ENCODE results near the gene TRIM33.
"Not testable (repeated sequence)": the region's sequence is repeated elsewhere in the genome, so short reads cannot be mapped to it uniquely, and the experiment has no call there.

Gene TRIM33

DNA sequence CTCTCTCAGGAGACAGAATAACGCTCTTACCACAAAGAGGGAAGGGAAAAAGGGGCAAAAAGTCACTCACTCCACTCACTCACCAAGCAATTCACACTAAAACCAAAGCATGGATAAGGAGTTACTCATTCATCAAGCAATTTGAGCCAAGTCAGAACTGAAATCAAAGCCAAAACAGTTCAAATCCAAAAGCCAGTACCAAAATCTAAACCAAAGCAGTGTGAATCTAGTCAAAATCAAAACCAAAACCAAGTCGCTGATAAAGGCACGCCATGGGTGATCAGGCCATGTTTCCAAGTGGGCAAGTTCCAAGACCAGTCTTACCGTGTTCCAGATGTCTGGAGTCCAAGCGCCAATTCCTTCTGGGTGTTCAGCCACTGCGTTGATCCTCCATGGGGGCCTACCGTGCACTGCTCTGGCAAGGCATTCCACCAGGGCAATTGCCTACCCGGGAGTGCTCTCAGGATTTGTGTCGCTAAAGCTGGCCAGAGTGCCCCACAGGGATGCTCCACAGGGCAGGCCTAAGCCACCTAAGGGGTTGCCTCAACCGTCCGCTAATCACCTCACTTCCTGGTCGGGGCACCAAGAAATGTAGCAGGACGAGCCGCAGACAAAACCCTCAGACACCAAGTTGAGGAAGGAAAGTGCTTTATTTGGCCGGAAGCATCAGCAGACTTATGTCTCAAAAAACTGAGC, 142.3 kb downstream of the TRIM33 start:
- H3K4me1 ChIP-seq (ENCODE audit: control insufficient read depth in 1 of 2, insufficient read depth in 2 of 2, low read length in 2 of 2) = no peaks in the 10 kb centered on the region
- no peak overlapping the region for H3K4me3 ChIP-seq (ENCODE audit: low read depth in 1 of 2, low read length in 2 of 2)
- H3K9me3 ChIP-seq (ENCODE audit: control insufficient read depth in 1 of 2, low read length in 2 of 2) = peaks cover 6 to 10% of the 10 kb centered on the region in 2 donors
- H3K9ac ChIP-seq (ENCODE audit: low read depth in 1 of 2, low read length in 2 of 2) = no peak overlapping the region
- no peaks in the 10 kb centered on the region for H3K27me3 ChIP-seq (ENCODE audit: control insufficient read depth in 1 of 2, insufficient read depth in 2 of 2, low read length in 2 of 2)
- no peak overlapping the region for H3K27ac ChIP-seq (ENCODE audit: low read depth, low read length)
- H3K36me3 ChIP-seq (ENCODE audit: control insufficient read depth in 1 of 2, insufficient read depth in 2 of 2, low read length in 2 of 2) = no peaks in the 10 kb centered on the region

DNA sequence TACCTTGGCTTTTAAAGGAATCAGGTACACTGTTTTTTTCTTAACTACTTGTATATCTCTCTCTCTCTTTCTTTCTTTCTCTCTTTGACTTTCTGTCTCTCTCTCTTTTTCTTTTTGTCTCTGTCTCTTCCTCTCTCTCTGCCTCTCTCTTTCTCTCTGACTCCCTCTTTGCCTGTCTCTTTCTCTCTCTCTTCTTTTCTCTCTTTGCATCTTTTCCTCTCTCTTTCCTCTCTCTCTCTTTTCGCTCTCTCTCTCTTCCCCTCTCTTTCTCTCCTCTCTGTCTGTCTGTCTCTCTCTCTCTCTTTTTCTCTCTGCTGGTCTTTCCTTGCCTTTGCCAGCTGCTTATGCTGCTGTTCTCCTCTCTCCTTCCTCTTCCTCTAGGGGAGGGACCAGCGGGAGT, 143.2 kb downstream of the TRIM33 start:
- no peaks in the 10 kb centered on the region for H3K4me1 ChIP-seq (ENCODE audit: control insufficient read depth in 1 of 2, insufficient read depth in 2 of 2, low read length in 2 of 2)
- H3K36me3 ChIP-seq (ENCODE audit: control insufficient read depth in 1 of 2, insufficient read depth in 2 of 2, low read length in 2 of 2) = no peaks in the 10 kb centered on the region
- H3K9me3 ChIP-seq (ENCODE audit: control insufficient read depth in 1 of 2, low read length in 2 of 2) = peaks cover 15 to 17% of the 10 kb centered on the region in 2 donors
- H3K9ac ChIP-seq (ENCODE audit: low read depth in 1 of 2, low read length in 2 of 2) = no peak overlapping the region
- no peaks in the 10 kb centered on the region for H3K27me3 ChIP-seq (ENCODE audit: control insufficient read depth in 1 of 2, insufficient read depth in 2 of 2, low read length in 2 of 2)
- no peak overlapping the region for H3K4me3 ChIP-seq (ENCODE audit: low read depth in 1 of 2, low read length in 2 of 2)
- no peak overlapping the region for H3K27ac ChIP-seq (ENCODE audit: low read depth, low read length)

DNA sequence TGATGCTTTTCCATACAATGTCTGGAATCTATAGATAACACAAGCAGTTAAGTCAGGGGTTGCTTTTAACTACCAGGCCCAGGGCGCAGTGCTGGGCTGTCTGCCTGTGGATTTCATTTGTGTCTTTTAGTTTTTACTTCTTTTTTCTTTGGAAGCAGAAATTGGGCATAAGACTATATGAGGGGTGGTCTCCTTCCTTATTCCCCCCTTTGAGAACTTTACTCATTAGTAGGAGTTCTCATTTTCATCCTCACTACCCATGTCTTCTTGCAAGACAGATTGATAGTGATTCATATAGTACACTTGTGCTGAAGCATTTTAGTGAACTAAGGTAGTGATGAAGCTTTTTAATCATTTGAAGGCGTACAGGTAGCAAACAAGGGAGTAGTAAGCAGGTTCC, 147.8 kb downstream of the TRIM33 start:
- not testable (repeated sequence) for H3K27me3 ChIP-seq (ENCODE audit: control insufficient read depth in 1 of 2, insufficient read depth in 2 of 2, low read length in 2 of 2); H3K36me3 ChIP-seq (ENCODE audit: control insufficient read depth in 1 of 2, insufficient read depth in 2 of 2, low read length in 2 of 2); H3K27ac ChIP-seq (ENCODE audit: low read depth, low read length); H3K4me1 ChIP-seq (ENCODE audit: control insufficient read depth in 1 of 2, insufficient read depth in 2 of 2, low read length in 2 of 2); H3K9ac ChIP-seq (ENCODE audit: low read depth in 1 of 2, low read length in 2 of 2); H3K4me3 ChIP-seq (ENCODE audit: low read depth in 1 of 2, low read length in 2 of 2)
- H3K9me3 ChIP-seq (ENCODE audit: control insufficient read depth in 1 of 2, low read length in 2 of 2) = peaks cover 20 to 23% of the 10 kb centered on the region in 2 donors

DNA sequence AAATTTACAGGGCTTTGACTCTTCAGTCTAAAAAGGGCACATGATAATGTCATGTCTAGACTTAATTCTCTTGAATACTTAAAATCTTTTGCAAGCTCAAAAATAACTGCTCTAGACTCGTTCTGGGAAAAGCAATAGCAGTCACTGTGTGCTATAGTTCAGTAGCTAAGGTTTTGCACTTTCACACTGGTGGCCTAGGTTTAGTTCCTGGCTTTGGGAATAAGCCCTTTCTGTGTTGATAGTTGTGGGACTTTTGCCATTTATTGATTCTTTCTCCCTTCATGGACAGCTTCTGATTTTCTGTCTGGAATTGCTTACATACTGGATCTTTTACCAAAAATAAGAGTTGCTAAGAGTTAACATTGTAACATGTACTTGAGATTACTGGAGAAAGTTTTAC, 151.2 kb downstream of the TRIM33 start:
- Histone ChIP-seq H3K27me3 (ENCODE audit: control insufficient read depth in 1 of 2, insufficient read depth in 2 of 2, low read length in 2 of 2) (no peaks in the 10 kb centered on the region), H3K27ac (ENCODE audit: low read depth, low read length) (no peak overlapping the region), H3K4me3 (ENCODE audit: low read depth in 1 of 2, low read length in 2 of 2) (no peak overlapping the region), H3K9me3 (ENCODE audit: control insufficient read depth in 1 of 2, low read length in 2 of 2) (peaks cover 20 to 22% of the 10 kb centered on the region in 2 donors), H3K9ac (ENCODE audit: low read depth in 1 of 2, low read length in 2 of 2) (no peak overlapping the region), H3K4me1 (ENCODE audit: control insufficient read depth in 1 of 2, insufficient read depth in 2 of 2, low read length in 2 of 2) (no peaks in the 10 kb centered on the region), H3K36me3 (ENCODE audit: control insufficient read depth in 1 of 2, insufficient read depth in 2 of 2, low read length in 2 of 2) (no peaks in the 10 kb centered on the region)

DNA sequence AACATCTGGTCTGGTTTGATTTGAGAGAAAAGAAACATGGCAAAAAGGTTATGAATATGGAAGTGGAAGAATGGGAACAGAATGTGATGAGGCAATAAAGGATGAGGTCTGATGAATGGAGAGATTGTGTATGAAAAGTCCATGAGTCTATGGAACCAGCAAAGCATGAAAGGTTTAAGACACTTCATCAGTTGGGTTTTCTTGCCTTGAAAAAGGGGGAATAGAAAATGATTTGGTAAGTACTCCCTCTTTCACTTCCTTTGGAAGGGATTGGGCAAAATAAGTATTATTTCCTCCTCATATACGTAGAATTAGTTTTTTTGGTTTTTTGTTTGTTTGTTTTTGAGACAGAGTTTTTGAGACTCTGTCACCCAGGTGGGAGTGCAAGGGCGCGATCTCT, 155.8 kb downstream of the TRIM33 start:
- Histone ChIP-seq H3K27me3 (ENCODE audit: control insufficient read depth in 1 of 2, insufficient read depth in 2 of 2, low read length in 2 of 2) (no peaks in the 10 kb centered on the region), H3K9ac (ENCODE audit: low read depth in 1 of 2, low read length in 2 of 2) (no peak overlapping the region), H3K27ac (ENCODE audit: low read depth, low read length) (no peak overlapping the region), H3K4me1 (ENCODE audit: control insufficient read depth in 1 of 2, insufficient read depth in 2 of 2, low read length in 2 of 2) (no peaks in the 10 kb centered on the region), H3K4me3 (ENCODE audit: low read depth in 1 of 2, low read length in 2 of 2) (no peak overlapping the region), H3K9me3 (ENCODE audit: control insufficient read depth in 1 of 2, low read length in 2 of 2) (no peaks in the 10 kb centered on the region), H3K36me3 (ENCODE audit: control insufficient read depth in 1 of 2, insufficient read depth in 2 of 2, low read length in 2 of 2) (no peaks in the 10 kb centered on the region)

DNA sequence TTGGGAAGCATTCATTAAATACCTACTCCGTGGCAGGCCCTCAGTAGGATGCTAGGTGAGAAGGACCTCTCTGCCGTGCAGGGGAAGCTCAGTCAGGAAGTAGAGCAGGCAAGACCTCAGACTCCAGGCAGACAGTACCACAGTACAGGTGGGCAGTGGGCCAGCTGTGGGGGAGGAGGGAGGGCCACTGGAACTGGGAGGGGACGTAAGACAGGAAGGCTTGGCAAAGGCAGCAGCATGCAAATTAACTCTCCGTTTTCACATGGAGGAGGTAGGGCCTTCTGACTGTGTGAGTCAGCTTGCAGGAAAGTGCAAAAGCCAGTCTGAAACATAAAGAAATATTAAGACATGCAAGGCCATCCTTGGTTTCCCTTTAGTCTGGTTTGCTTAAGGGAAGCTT, 157.7 kb downstream of the TRIM33 start:
- H3K27ac ChIP-seq (ENCODE audit: low read depth, low read length) = no peak overlapping the region

DNA sequence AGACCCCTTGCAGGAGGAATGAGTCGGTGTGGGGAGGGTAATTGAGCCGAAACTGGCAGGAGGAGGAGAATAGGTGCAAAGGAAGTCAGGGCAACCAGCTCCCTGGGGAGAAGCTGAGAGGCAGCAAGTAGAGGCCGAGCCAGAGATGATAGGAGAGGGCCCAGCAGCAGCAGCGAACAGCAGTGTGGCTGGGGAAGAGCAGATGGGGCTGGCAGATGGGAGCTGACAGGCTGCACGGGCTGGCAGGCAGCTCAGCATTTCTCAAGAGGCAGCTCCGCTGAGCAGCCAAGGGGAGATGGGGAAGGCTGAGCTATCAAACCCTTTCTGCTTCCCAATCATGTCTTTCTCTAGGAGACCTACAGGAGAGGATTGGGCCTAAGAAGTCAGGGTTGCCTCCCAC, 158.2 kb downstream of the TRIM33 start:
- H3K4me1 ChIP-seq (ENCODE audit: control insufficient read depth in 1 of 2, insufficient read depth in 2 of 2, low read length in 2 of 2) = no peaks in the 10 kb centered on the region
- H3K9ac ChIP-seq (ENCODE audit: low read depth in 1 of 2, low read length in 2 of 2) = no peak overlapping the region
- H3K36me3 ChIP-seq (ENCODE audit: control insufficient read depth in 1 of 2, insufficient read depth in 2 of 2, low read length in 2 of 2) = no peaks in the 10 kb centered on the region
- no peaks in the 10 kb centered on the region for H3K9me3 ChIP-seq (ENCODE audit: control insufficient read depth in 1 of 2, low read length in 2 of 2)
- H3K27me3 ChIP-seq (ENCODE audit: control insufficient read depth in 1 of 2, insufficient read depth in 2 of 2, low read length in 2 of 2) = no peaks in the 10 kb centered on the region
- H3K4me3 ChIP-seq (ENCODE audit: low read depth in 1 of 2, low read length in 2 of 2) = no peak overlapping the region
- no peak overlapping the region for H3K27ac ChIP-seq (ENCODE audit: low read depth, low read length)

More for the DNA sequence above, 157.7 kb downstream of the TRIM33 start:
- no peaks in the 10 kb centered on the region for H3K9me3 ChIP-seq (ENCODE audit: control insufficient read depth in 1 of 2, low read length in 2 of 2)
- H3K4me3 ChIP-seq (ENCODE audit: low read depth in 1 of 2, low read length in 2 of 2) = no peak overlapping the region
- H3K27me3 ChIP-seq (ENCODE audit: control insufficient read depth in 1 of 2, insufficient read depth in 2 of 2, low read length in 2 of 2) = no peaks in the 10 kb centered on the region
- no peak overlapping the region for H3K9ac ChIP-seq (ENCODE audit: low read depth in 1 of 2, low read length in 2 of 2)
- H3K36me3 ChIP-seq (ENCODE audit: control insufficient read depth in 1 of 2, insufficient read depth in 2 of 2, low read length in 2 of 2) = no peaks in the 10 kb centered on the region
- no peaks in the 10 kb centered on the region for H3K4me1 ChIP-seq (ENCODE audit: control insufficient read depth in 1 of 2, insufficient read depth in 2 of 2, low read length in 2 of 2)

DNA sequence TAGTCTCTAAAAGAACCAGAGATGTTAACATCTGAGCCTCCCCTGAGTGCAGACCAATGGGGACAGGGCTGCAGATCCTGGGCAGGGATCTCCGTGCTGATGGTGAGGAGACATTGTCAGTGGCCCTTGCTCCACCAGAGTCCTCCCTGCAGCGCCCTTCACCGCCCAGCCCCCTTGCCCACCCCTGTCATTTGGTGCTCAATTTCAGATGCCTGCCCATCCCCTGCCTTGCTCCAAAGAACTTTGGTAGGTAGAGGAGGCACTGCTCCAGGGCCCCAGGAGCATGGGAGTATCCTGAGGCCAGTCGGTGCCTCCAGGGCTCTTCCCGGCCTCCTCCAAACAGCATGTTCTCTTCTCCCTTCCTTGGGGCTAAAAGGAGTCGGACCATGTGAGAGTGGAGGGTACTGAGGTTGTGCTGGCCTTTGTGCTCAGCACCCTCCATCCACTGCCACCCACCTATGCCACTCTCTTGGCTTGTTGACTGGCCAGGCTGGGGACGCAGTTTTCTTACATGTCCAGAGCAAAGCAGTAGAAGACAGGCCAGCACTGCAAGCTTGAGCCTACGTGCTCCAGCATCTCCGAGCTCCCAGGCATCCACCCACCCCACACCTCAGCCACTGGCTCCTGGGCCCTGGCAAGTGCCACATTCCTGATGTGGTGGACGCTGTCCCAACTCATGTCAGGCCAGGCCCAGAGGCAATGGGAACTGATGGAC, 160.1 kb downstream of the TRIM33 start:
- no peaks in the 10 kb centered on the region for H3K9me3 ChIP-seq (ENCODE audit: control insufficient read depth in 1 of 2, low read length in 2 of 2)
- peaks cover 3 to 12% of the 10 kb centered on the region in 2 donors for H3K4me1 ChIP-seq (ENCODE audit: control insufficient read depth in 1 of 2, insufficient read depth in 2 of 2, low read length in 2 of 2)
- H3K27me3 ChIP-seq (ENCODE audit: control insufficient read depth in 1 of 2, insufficient read depth in 2 of 2, low read length in 2 of 2) = no peaks in the 10 kb centered on the region
- no peak overlapping the region for H3K27ac ChIP-seq (ENCODE audit: low read depth, low read length)
- no peaks in the 10 kb centered on the region for H3K36me3 ChIP-seq (ENCODE audit: control insufficient read depth in 1 of 2, insufficient read depth in 2 of 2, low read length in 2 of 2)
- H3K4me3 ChIP-seq (ENCODE audit: low read depth in 1 of 2, low read length in 2 of 2) = no peak overlapping the region
- no peak overlapping the region for H3K9ac ChIP-seq (ENCODE audit: low read depth in 1 of 2, low read length in 2 of 2)

DNA sequence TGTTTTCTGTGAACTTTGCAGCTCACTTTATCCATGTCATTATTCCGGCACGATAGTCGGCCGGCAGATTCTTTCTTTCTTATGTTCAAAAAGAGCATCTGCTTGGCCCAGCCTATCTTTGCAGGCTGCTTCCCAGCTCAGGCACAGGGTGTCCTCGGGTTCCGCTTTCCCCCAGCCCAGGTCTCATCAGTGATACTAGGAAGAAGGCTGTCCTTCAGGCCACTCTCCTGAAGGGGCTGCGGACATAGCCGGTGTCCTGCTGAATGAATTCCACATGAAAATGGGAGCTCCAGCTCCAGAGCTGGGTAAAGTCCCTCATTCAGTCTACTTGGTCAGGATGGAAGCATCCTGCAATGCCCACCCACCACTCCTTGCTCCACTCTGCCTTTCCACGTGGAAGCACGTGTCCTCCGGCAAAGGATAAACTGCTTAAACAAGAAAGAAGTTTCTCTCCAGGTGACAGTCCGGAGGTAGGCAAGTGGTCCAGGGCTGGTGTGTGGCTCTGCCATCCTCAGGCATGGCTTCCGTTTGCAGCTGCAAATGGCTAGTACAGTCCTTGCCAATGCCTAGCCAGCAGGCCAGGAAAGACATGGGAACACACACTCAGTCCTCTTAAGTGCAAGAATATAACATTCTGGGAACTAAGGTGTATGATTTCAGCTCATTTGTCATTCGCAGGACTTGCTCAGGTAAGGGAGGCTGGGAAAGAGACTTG, 161.0 kb downstream of the TRIM33 start:
- Histone ChIP-seq H3K4me1 (ENCODE audit: control insufficient read depth in 1 of 2, insufficient read depth in 2 of 2, low read length in 2 of 2) (peaks cover 7 to 14% of the 10 kb centered on the region in 2 donors), H3K9ac (ENCODE audit: low read depth in 1 of 2, low read length in 2 of 2) (no peak overlapping the region), H3K27ac (ENCODE audit: low read depth, low read length) (no peak overlapping the region), H3K36me3 (ENCODE audit: control insufficient read depth in 1 of 2, insufficient read depth in 2 of 2, low read length in 2 of 2) (no peaks in the 10 kb centered on the region), H3K4me3 (ENCODE audit: low read depth in 1 of 2, low read length in 2 of 2) (no peak overlapping the region), H3K27me3 (ENCODE audit: control insufficient read depth in 1 of 2, insufficient read depth in 2 of 2, low read length in 2 of 2) (no peaks in the 10 kb centered on the region), H3K9me3 (ENCODE audit: control insufficient read depth in 1 of 2, low read length in 2 of 2) (no peaks in the 10 kb centered on the region)

All from duodenal mucosa (tissue), 2 donors.